Caco-2 (cell line): ENCODE data around the gene KRT15. TPM values are rescaled to one million over a fixed set of nuclear protein-coding genes. Genes with fewer than 3 reads are reported as not detected.

ENCODE experiments used
- BruUV-seq: library from RNA; stranded (reverse); fragments of 400-500 nt; replicated peaks from 2 replicates; lab custom pipeline; 2021; lab: Mats Ljungman, UMichigan
- CTCF ChIA-PET: fragments of 300-600 bp; sonication (Branson Sonifier 250); formaldehyde crosslinking; loops from one replicate; lab custom pipeline; 2022; ENCODE audit warnings: antibody characterized with exemption; lab: Charles Lee
- POLR2A ChIA-PET: fragments of 300-600 bp; sonication (Branson Sonifier 250); formaldehyde crosslinking; loops from one replicate; lab custom pipeline; 2022; ENCODE audit warnings: antibody characterized with exemption; lab: Charles Lee
- DNase-seq, 2 experiments: peaks; one replicate each; pipeline versions ENCODE4 v3.0.0 to v3.0.0-alpha.2; 2020 to 2022
- H3K27me3 ChIP-seq: replicated peaks from 2 replicates; pipeline ENCODE4 v1.6.0; 2011; ENCODE audit warnings: low read length; ENCODE audit not compliant: control insufficient read depth, insufficient read depth
- H3K36me3 ChIP-seq: 2 replicates; pipeline ENCODE4 v1.5.1; 2011; ENCODE audit warnings: low read length; ENCODE audit not compliant: control insufficient read depth, insufficient read depth
- H3K4me1 ChIP-seq: fragments of 250-450 bp; sonication (Bioruptor Pico); 2 replicates; pipeline ENCODE4 v1.5.1; 2020; ENCODE audit warnings: mild to moderate bottlenecking
- H3K4me3 ChIP-seq: 2 replicates; pipeline ENCODE4 v1.5.1; 2011; ENCODE audit warnings: low read depth, mild to moderate bottlenecking, control low read depth, low read length
- H3K9me3 ChIP-seq: fragments of 250-450 bp; sonication (Bioruptor Pico); 2 replicates; pipeline ENCODE4 v1.5.1; 2020; ENCODE audit warnings: mild to moderate bottlenecking, moderate library complexity
- H3K27ac Mint-ChIP-seq: one replicate; pipeline ENCODE4 v1.8.0; 2022; ENCODE audit warnings: mixed read lengths; ENCODE audit not compliant: unreplicated experiment
- H3K27me3 Mint-ChIP-seq: one replicate; pipeline ENCODE4 v1.8.0; 2022; ENCODE audit warnings: mixed read lengths; ENCODE audit not compliant: insufficient read depth, unreplicated experiment
- H3K36me3 Mint-ChIP-seq: one replicate; pipeline ENCODE4 v1.8.0; 2022; ENCODE audit warnings: mild to moderate bottlenecking, mixed read lengths; ENCODE audit not compliant: insufficient read depth, unreplicated experiment
- H3K4me1 Mint-ChIP-seq: one replicate; pipeline ENCODE4 v1.8.0; 2022; ENCODE audit warnings: low read depth, mixed read lengths; ENCODE audit not compliant: unreplicated experiment
- H3K4me3 Mint-ChIP-seq: one replicate; pipeline ENCODE4 v1.8.0; 2022; ENCODE audit warnings: mild to moderate bottlenecking, moderate library complexity, mixed read lengths; ENCODE audit not compliant: unreplicated experiment
- H3K9me3 Mint-ChIP-seq: one replicate; pipeline ENCODE4 v1.8.0; 2022; ENCODE audit warnings: mixed read lengths; ENCODE audit not compliant: unreplicated experiment
- CTCF ChIP-seq, 2 experiments: fragments of 200-600 bp in 1 of 2; IDR thresholded peaks; 1 replicate in 1 of 2; 2 replicates in 1 of 2; pipeline versions ENCODE4 v1.5.1 to v1.8.0; 2011 to 2022; ENCODE audit warnings: antibody characterized with exemption in 1 of 2, control low read depth in 1 of 2, inconsistent platforms in 1 of 2, low read depth in 1 of 2, low read length in 1 of 2, mild to moderate bottlenecking in 1 of 2, moderate library complexity in 1 of 2; ENCODE audit not compliant: insufficient read depth in 1 of 2, severe bottlenecking in 1 of 2, unreplicated experiment in 1 of 2
- intact Hi-C: fragments of 100-400 bp; cut with micrococcal nuclease; formaldehyde crosslinking; loops from one replicate; pipeline ENCODE4 v1.10.0; 2022; ENCODE audit not compliant: unreplicated experiment
- total RNA-seq: library from RNA; stranded (reverse); gene quantifications from 2 replicates; pipeline ENCODE4 v1.2.3, GENCODE V29; 2022

The KRT15 gene
- total RNA-seq, 1 experiment from 2014 or later, result 5.3 TPM

GRCh38 chr17:41553987-41554680 lies 35.4 kb upstream of the KRT15 start:
- Mint-ChIP-seq H3K36me3 (no peaks in the 10 kb centered on the region), H3K27me3 (peaks cover 3% of the 10 kb centered on the region), H3K4me3 (no peak overlapping the region), H3K27ac (peak overlapping the region; percentile 10), H3K9me3 (no peaks in the 10 kb centered on the region), H3K4me1 (peaks cover 31% of the 10 kb centered on the region)
- Histone ChIP-seq H3K4me1 (peaks cover 21% of the 10 kb centered on the region), H3K36me3 (no peaks in the 10 kb centered on the region), H3K4me3 (no peak overlapping the region), H3K27me3 (no peaks in the 10 kb centered on the region), H3K9me3 (no peaks in the 10 kb centered on the region)
- DNase-seq, result no peak
- CTCF ChIA-PET, result interaction anchor here (0.6 to 1.7 kb wide), 3 partner anchors 10 to 1017 kb away, joined by 3 to 9 read pairs (median 3); no protein-coding TSS in a partner anchor
- no peak for TF ChIP-seq CTCF (IDR thresholded peaks at IDR 0.05; ENCODE audit: insufficient read depth in 1 of 2, low read depth in 1 of 2, low read length in 1 of 2, severe bottlenecking in 1 of 2, unreplicated experiment in 1 of 2)
- BruUV-seq, result no TSS peak
- POLR2A ChIA-PET, result interaction anchor here (0.6 kb wide), 1 partner anchor 106 kb away, joined by 3 read pairs; no protein-coding TSS in a partner anchor
- intact Hi-C loops, result no loop called here

GRCh38 chr17:41553176-41553575 lies 34.5 kb upstream of the KRT15 start:
- no peak for DNase-seq
- intact Hi-C loops, result no loop called here
- H3K4me3 ChIP-seq, result no peak overlapping the region
- H3K36me3 Mint-ChIP-seq, result no peaks in the 10 kb centered on the region
- TF ChIP-seq CTCF (IDR thresholded peaks at IDR 0.05; ENCODE audit: insufficient read depth in 1 of 2, low read depth in 1 of 2, low read length in 1 of 2, severe bottlenecking in 1 of 2, unreplicated experiment in 1 of 2), result no peak
- BruUV-seq, result no TSS peak
- H3K27me3 Mint-ChIP-seq, result peaks cover 3% of the 10 kb centered on the region
- no peak overlapping the region for H3K27ac Mint-ChIP-seq
- H3K9me3 ChIP-seq, result no peaks in the 10 kb centered on the region
- H3K4me1 Mint-ChIP-seq, result peaks cover 34% of the 10 kb centered on the region
- CTCF ChIA-PET, result interaction anchor here (1.3 to 1.7 kb wide), 2 partner anchors 9 to 110 kb away, joined by 3 to 4 read pairs; no protein-coding TSS in a partner anchor
- H3K27me3 ChIP-seq, result no peaks in the 10 kb centered on the region
- POLR2A ChIA-PET, result no interaction called here
- H3K36me3 ChIP-seq, result no peaks in the 10 kb centered on the region
- H3K4me3 Mint-ChIP-seq, result no peak overlapping the region
- no peaks in the 10 kb centered on the region for H3K9me3 Mint-ChIP-seq
- peaks cover 31% of the 10 kb centered on the region for H3K4me1 ChIP-seq

- H3K36me3 Mint-ChIP-seq, result no peaks in the 10 kb centered on the region
- DNase-seq, result no peak
- Histone ChIP-seq H3K9me3 (no peaks in the 10 kb centered on the region), H3K4me3 (no peak overlapping the region), H3K36me3 (no peaks in the 10 kb centered on the region), H3K27me3 (no peaks in the 10 kb centered on the region), H3K4me1 (peaks cover 36% of the 10 kb centered on the region)
- no peak overlapping the region for H3K27ac Mint-ChIP-seq
- no peak for TF ChIP-seq CTCF (IDR thresholded peaks at IDR 0.05; ENCODE audit: insufficient read depth in 1 of 2, low read depth in 1 of 2, low read length in 1 of 2, severe bottlenecking in 1 of 2, unreplicated experiment in 1 of 2)
- ChIA-PET CTCF (interaction anchor here (1.3 to 1.7 kb wide), 2 partner anchors 8 to 110 kb away, joined by 3 to 4 read pairs; no protein-coding TSS in a partner anchor), POLR2A (no interaction called here)
- H3K9me3 Mint-ChIP-seq, result peaks cover 5% of the 10 kb centered on the region
- H3K4me1 Mint-ChIP-seq, result peaks cover 41% of the 10 kb centered on the region
- no peak overlapping the region for H3K4me3 Mint-ChIP-seq
- intact Hi-C loops, result no loop called here
- peaks cover 1% of the 10 kb centered on the region for H3K27me3 Mint-ChIP-seq
- BruUV-seq, result no TSS peak
Observed at GRCh38 chr17:41552455-41552854, 33.8 kb upstream of the KRT15 start.
